ENCODE results near the gene PRKD2. TPM values are rescaled to one million over a fixed set of nuclear protein-coding genes. Genes with fewer than 3 reads are reported as not detected.

Gene PRKD2
- total RNA-seq, 1 donor from 2014 or later, result 63.6 TPM

- Histone ChIP-seq H3K27me3 (ENCODE audit: control insufficient read depth, insufficient read depth, low read length) (no peaks in the 10 kb centered on the region), H3K4me3 (ENCODE audit: low read depth, low read length) (no peak overlapping the region), H3K36me3 (ENCODE audit: control insufficient read depth, insufficient read depth, low read length) (no peaks in the 10 kb centered on the region)
- TF ChIP-seq, protein P1, sequence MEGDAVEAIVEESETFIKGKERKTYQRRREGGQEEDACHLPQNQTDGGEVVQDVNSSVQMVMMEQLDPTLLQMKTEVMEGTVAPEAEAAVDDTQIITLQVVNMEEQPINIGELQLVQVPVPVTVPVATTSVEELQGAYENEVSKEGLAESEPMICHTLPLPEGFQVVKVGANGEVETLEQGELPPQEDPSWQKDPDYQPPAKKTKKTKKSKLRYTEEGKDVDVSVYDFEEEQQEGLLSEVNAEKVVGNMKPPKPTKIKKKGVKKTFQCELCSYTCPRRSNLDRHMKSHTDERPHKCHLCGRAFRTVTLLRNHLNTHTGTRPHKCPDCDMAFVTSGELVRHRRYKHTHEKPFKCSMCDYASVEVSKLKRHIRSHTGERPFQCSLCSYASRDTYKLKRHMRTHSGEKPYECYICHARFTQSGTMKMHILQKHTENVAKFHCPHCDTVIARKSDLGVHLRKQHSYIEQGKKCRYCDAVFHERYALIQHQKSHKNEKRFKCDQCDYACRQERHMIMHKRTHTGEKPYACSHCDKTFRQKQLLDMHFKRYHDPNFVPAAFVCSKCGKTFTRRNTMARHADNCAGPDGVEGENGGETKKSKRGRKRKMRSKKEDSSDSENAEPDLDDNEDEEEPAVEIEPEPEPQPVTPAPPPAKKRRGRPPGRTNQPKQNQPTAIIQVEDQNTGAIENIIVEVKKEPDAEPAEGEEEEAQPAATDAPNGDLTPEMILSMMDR (IDR thresholded peaks at IDR 0.05; ENCODE audit: insufficient read depth, low read length, poor library complexity, severe bottlenecking), result no peak
- no peak for DNase-seq (ENCODE audit: low read depth)
Observed at GRCh38 chr19:46685189-46685588, 31.7 kb downstream of the PRKD2 start.

DNA sequence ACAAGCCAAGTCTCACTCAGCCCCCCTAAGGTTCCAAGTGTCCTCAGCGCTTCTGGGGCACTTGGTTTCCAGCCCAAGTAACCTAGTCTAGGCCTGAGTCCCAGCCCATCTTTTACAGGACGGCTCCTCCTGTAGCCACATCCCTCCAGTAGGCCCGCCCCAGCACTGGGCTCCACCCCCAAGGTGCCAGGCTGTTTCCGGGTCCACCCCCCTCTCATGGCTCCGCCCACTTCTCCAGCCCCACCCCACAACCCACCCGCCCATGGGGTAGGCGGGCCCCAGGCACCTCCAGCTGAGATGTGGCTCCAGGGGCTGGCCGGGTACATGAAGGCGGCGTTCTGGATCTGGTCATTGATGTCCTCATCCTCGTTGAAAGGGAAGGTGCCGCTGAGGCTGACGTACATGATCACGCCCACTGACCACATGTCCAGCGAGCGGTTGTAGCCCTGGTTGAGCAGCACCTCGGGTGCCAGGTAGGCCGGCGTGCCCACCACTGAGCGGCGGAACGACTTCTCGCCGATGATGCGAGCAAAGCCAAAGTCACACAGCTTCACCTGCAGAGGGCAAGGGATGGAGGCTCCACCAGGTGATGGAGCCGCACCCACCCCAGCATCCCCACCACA lies 38.7 kb downstream of the PRKD2 start:
- TF ChIP-seq, protein P1 (IDR thresholded peaks at IDR 0.05; ENCODE audit: insufficient read depth, low read length, poor library complexity, severe bottlenecking), result no peak
- H3K27me3 ChIP-seq (ENCODE audit: control insufficient read depth, insufficient read depth, low read length), result no peaks in the 10 kb centered on the region
- no peak for DNase-seq (ENCODE audit: low read depth)
- H3K36me3 ChIP-seq (ENCODE audit: control insufficient read depth, insufficient read depth, low read length), result peaks cover 4% of the 10 kb centered on the region
- no peak overlapping the region for H3K4me3 ChIP-seq (ENCODE audit: low read depth, low read length)

- Histone ChIP-seq H3K4me3 (ENCODE audit: low read depth, low read length) (no peak overlapping the region), H3K27me3 (ENCODE audit: control insufficient read depth, insufficient read depth, low read length) (no peaks in the 10 kb centered on the region), H3K36me3 (ENCODE audit: control insufficient read depth, insufficient read depth, low read length) (peaks cover 6% of the 10 kb centered on the region)
- TF ChIP-seq, protein P1 (IDR thresholded peaks at IDR 0.05; ENCODE audit: insufficient read depth, low read length, poor library complexity, severe bottlenecking), result no peak
- DNase-seq (ENCODE audit: low read depth), result no peak
Observed at GRCh38 chr19:46674416-46675178, 42.3 kb downstream of the PRKD2 start.

DNA sequence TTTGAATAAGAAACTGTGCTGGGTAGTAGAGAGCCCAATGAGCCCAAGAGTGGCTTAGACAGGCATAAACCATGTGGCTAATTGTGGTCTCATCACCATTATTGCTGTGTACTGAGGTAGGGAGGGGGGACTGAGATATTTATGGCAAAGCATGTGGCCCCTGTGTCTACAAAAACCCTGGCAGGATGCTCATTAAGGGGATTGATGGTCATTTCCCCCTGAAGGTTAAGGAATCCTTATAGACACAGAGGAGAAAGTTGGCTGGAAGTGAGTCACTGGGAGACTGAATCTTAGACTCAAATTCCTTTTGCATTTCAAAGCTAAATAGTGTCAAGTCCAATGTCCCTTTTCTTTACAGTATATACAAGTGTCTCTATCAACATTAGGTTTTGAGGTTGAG lies 46.1 kb downstream of the PRKD2 start:
- TF ChIP-seq, protein P1 (IDR thresholded peaks at IDR 0.05; ENCODE audit: insufficient read depth, low read length, poor library complexity, severe bottlenecking), result no peak
- DNase-seq (ENCODE audit: low read depth), result no peak
- peaks cover 2% of the 10 kb centered on the region for H3K36me3 ChIP-seq (ENCODE audit: control insufficient read depth, insufficient read depth, low read length)
- H3K27me3 ChIP-seq (ENCODE audit: control insufficient read depth, insufficient read depth, low read length), result no peaks in the 10 kb centered on the region
- no peak overlapping the region for H3K4me3 ChIP-seq (ENCODE audit: low read depth, low read length)

DNA sequence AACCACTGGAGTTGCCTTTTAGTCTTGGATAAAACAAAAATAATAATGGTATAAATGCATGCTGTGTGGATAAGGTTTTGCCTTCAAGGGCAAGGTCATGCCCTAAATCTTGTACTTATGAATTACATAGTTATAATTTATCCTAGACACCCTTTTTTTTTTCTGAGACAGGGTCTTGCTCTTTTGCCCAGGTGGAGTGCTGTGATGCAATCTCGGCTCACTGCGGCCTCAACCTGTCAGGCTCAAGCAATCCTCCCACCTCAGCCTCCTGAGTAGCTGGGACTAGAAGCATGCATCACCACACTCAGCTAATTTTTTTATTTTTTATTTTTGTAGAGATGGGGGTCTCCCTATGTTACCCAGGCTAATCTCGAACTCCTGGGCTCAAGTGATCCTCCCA lies 48.3 kb downstream of the PRKD2 start:
- Histone ChIP-seq H3K27me3 (ENCODE audit: control insufficient read depth, insufficient read depth, low read length) (peaks cover 2% of the 10 kb centered on the region), H3K36me3 (ENCODE audit: control insufficient read depth, insufficient read depth, low read length) (peaks cover 2% of the 10 kb centered on the region), H3K4me3 (ENCODE audit: low read depth, low read length) (no peak overlapping the region)
- DNase-seq (ENCODE audit: low read depth), result no peak
- TF ChIP-seq, protein P1 (IDR thresholded peaks at IDR 0.05; ENCODE audit: insufficient read depth, low read length, poor library complexity, severe bottlenecking), result no peak

Measured in kidney epithelial cell (primary cell).